IPS DF 6.9 (cell line): ENCODE measurements around the gene SREBF2.

Source experiments
- DNase-seq: peaks from one replicate; pipeline ENCODE4 v3.0.0-alpha.2; 2013; ENCODE audit warnings: low read depth, low spot score
- H3K27ac ChIP-seq: one replicate; pipeline ENCODE4 v1.5.1; 2013; ENCODE audit warnings: low read length, control low read depth
- H3K27me3 ChIP-seq: 2 replicates; pipeline ENCODE4 v1.6.1; 2013; ENCODE audit warnings: mild to moderate bottlenecking, low read length; ENCODE audit not compliant: control insufficient read depth, insufficient read depth
- H3K36me3 ChIP-seq: 2 replicates; pipeline ENCODE4 v1.6.1; 2013; ENCODE audit warnings: low read length; ENCODE audit not compliant: control insufficient read depth, insufficient read depth
- H3K4me1 ChIP-seq: 2 replicates; pipeline ENCODE4 v1.6.1; 2013; ENCODE audit warnings: low read length; ENCODE audit not compliant: control insufficient read depth, insufficient read depth
- H3K4me3 ChIP-seq: 2 replicates; pipeline ENCODE4 v1.5.1; 2013; ENCODE audit warnings: mild to moderate bottlenecking, low read length
- H3K9me3 ChIP-seq: 2 replicates; pipeline ENCODE4 v1.6.1; 2013; ENCODE audit warnings: low read length, inconsistent platforms; ENCODE audit not compliant: control insufficient read depth, insufficient read depth
- WGBS: extraction: QIAGEN DNeasy Blood & Tissue Kit; methylation state at CpG from one replicate; pipeline ENCODE4 v1.1.7; 2013; ENCODE audit warnings: mixed read lengths, missing lambda C conversion rate; ENCODE audit not compliant: insufficient read length, insufficient coverage; 5-methylcytosine and 5-hydroxymethylcytosine counted together

Gene SREBF2

DNA sequence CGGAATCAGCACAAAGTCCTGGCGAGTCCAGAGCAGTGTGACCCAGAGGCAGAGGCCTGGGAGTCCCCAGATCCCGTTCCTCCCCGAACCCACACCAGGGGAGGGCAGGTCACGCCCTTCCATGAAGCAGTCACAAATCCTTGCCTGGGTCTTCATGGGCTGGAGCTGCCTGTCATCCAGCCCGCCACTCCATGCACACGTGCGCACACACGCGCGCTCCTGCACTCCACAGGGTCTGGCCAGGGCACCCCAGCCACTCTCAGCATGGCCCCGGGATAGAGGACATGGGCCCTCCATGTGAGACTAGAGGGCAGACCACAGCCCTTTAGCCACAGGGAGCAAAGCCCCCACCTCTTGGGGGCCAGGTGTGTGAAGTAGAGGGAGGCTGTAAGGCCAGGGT is 99.4 kb downstream of the SREBF2 start:
- Histone ChIP-seq H3K4me3 (no peak overlapping the region), H3K4me1 (peaks cover 7% of the 10 kb centered on the region; the same call in 1 of the 2 replicates), H3K27ac (no peak overlapping the region), H3K36me3 (peaks cover under 1% of the 10 kb centered on the region; the same call in 1 of the 2 replicates), H3K9me3 (no peaks in the 10 kb centered on the region), H3K27me3 (no peaks in the 10 kb centered on the region; the same call in 1 of the 2 replicates)
- WGBS: no CpG with 5 or more reads among the region's 12 CpGs
- DNase-seq: no peak

DNA sequence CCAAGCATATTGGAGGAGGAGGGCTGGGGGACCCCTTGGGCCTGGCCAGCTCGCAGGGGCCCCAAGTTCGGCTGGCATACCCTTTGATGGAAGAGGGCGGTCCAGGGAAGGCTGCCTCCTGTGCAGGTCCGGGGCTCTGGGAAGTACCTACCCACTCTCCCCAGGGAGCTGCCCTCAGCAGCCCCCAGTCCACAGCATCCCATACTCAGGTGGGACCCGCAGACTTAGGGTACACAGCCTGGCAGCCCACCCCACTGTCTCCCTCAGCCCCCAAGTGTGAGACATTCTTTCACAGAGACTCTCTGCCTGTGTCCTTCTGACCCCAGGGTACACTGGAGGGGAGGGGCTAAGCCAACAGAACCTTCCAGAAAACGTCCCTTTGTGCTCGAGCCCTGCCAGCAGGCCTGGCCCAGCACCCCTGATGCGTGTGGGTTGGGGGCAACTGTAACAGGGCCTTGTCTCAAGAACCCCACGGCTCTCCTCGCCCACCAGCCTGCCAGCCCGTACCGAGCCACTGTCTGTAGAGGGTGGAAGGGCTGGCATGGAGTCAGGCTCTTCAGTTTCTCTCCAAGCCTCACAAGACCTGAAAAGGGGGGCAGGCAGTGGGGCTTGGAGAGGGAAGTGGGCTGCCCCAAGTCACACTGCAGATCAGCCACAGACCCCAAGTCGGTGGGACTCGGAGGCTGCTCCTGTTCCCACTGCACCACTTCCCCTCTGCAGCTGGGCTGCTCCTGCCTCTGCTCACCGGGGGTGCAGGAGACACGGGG is 100.7 kb downstream of the SREBF2 start:
- Histone ChIP-seq H3K27me3 (no peaks in the 10 kb centered on the region), H3K27ac (no peak overlapping the region), H3K9me3 (no peaks in the 10 kb centered on the region), H3K4me1 (peaks cover 3% of the 10 kb centered on the region; the same call in 1 of the 2 replicates), H3K4me3 (no peak overlapping the region), H3K36me3 (peaks cover 3% of the 10 kb centered on the region; the same call in 1 of the 2 replicates)
- no peak for DNase-seq
- WGBS: no CpG with 5 or more reads among the region's 16 CpGs

DNA sequence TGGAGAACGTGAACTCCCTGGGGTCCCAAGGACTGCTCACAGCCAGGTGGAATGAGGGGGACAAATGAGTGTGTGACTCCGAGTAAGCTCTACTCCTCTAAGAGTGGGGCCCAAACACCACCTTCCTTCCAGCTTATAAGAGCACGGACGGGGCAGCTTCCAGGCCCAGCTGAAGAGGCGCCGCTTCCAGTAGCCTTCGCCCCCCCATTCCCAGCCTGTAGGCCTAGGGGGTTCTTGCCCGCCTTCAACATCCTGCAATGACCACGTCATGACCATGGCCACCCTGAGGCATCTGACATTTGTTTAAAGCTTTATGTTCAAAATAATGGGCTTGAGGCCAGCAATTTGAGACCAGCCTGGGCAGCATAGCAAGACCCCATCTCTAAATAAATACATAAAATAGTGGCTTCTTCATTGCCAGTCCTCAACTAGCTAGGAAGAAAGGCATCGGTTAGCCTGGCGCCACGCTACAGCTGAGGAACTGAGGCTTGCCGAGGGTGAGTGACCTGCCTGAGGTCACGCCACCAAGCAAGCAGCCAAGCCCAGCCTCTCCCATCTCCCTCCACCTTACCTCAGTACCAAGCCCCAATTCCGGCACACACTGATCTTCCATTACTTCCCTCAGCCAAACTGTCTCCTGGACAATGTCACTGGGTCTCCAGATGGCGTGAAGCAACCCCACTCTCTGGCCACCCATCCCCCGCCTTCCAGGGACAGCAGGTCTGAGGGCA is 101.5 kb downstream of the SREBF2 start:
- WGBS: no CpG with 5 or more reads among the region's 17 CpGs
- no peak for DNase-seq
- Histone ChIP-seq H3K4me3 (no peak overlapping the region), H3K9me3 (no peaks in the 10 kb centered on the region), H3K36me3 (peaks cover 11% of the 10 kb centered on the region), H3K27ac (no peak overlapping the region), H3K27me3 (no peaks in the 10 kb centered on the region), H3K4me1 (no peaks in the 10 kb centered on the region)

DNA sequence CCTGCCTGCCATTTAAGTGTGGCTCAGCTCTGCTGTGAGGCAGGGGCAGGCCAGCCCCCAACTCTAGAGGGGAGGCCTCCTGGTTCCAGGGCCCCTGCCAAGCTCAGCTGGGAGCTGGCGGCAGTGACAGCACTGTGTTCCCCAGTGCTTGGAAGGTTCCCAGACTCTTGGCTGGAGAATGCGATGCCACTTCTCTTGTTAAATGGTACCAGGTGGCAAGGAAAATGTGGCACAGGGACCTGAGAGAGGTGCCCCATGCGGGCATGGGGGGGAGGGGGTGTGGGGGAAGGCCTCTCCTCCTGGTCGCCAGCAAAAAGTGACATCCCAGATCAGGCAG is 102.1 kb downstream of the SREBF2 start:
- no CpG with 5 or more reads among the region's 4 CpGs for WGBS
- H3K27ac ChIP-seq: no peak overlapping the region
- no peaks in the 10 kb centered on the region for H3K9me3 ChIP-seq
- no peak overlapping the region for H3K4me3 ChIP-seq
- no peaks in the 10 kb centered on the region for H3K27me3 ChIP-seq
- H3K36me3 ChIP-seq: peaks cover 12% of the 10 kb centered on the region
- no peaks in the 10 kb centered on the region for H3K4me1 ChIP-seq
- DNase-seq: no peak

DNA sequence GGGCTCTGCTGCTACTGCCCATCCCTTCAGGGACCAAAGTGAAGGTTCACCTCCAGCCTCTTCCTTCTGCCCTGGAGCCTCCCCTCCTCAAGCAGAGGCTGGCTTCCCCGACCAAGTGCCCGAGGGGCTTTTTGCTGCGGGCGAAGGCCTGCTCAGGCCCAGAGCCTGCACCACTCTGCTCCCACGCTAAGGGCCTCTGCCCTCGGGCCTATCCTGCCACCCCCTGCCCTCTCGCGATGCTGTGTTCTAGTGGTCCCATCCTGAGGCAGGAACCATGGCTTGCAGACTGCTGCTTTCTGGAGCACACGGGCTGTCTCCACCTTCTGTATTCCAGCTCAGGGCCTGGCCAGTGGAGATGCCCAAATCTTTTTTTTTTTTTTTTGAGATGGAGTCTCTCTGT is 102.6 kb downstream of the SREBF2 start:
- no CpG with 5 or more reads among the region's 9 CpGs for WGBS
- no peaks in the 10 kb centered on the region for H3K4me1 ChIP-seq
- no peak for DNase-seq
- peaks cover 12% of the 10 kb centered on the region for H3K36me3 ChIP-seq
- no peaks in the 10 kb centered on the region for H3K27me3 ChIP-seq
- no peak overlapping the region for H3K4me3 ChIP-seq
- no peak overlapping the region for H3K27ac ChIP-seq
- H3K9me3 ChIP-seq: no peaks in the 10 kb centered on the region

DNA sequence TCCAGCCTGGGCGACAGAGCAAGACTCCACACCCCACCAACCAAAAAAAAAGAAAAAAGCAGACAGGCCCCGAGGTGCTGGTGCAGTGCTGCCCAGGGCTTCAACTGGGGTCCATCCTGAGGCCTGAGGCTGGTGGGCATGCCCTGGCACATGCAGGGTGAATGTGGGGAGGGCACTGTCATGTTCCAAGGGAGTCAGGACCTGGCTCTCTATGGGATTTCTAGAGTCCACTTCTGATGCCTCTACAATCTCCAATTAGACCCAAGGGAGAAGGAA is 103.9 kb downstream of the SREBF2 start:
- H3K36me3 ChIP-seq: peaks cover 19% of the 10 kb centered on the region
- no peak overlapping the region for H3K4me3 ChIP-seq
- H3K27ac ChIP-seq: no peak overlapping the region
- H3K27me3 ChIP-seq: no peaks in the 10 kb centered on the region
- WGBS: no CpG with 5 or more reads among the region's 2 CpGs
- H3K9me3 ChIP-seq: no peaks in the 10 kb centered on the region
- no peaks in the 10 kb centered on the region for H3K4me1 ChIP-seq
- no peak for DNase-seq

DNA sequence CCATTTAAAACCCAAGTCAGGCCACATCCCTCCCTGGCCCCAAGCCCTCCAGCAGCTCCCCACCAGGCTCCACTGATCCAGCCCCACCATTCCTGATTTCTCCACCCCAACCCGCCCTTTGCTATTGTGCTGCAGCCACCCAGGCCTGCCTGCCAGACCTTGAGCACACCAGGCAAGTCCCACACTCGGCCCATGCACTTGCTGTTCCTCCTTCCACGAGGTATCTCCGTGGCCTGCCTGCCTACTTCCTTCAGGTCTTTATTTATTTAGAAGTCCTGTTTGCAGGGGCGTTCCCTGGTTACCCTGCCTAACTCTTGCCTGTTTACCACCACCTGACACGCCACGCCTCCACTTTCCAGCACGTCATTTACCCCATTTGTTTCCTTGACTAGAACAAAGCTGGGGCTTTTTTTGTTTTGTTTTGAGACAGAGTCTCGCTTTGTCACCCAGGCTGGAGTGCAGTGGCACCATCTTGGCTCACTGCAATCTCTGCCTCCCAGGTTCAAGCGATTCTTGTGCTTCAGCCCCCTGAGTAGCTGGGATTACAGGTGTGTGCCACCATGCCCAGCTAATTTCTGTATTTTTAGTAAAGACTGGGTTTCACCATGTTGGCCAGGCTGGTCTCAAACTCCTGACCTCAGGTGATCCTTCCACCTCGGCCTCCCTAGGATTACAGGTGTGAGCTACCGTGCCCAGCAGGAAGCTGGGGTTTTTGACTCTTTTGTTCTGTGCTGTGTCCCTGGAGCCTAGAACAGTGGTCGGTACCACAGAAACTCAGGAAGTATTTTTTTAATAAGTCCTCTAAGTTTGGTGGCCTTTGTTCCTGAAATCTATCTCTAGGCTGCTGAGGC is 107.3 kb downstream of the SREBF2 start:
- no peaks in the 10 kb centered on the region for H3K27me3 ChIP-seq
- no peaks in the 10 kb centered on the region for H3K4me1 ChIP-seq
- no peak overlapping the region for H3K4me3 ChIP-seq
- H3K27ac ChIP-seq: no peak overlapping the region
- WGBS: no CpG with 5 or more reads among the region's 13 CpGs
- no peaks in the 10 kb centered on the region for H3K9me3 ChIP-seq
- H3K36me3 ChIP-seq: peaks cover 32% of the 10 kb centered on the region
- no peak for DNase-seq

DNA sequence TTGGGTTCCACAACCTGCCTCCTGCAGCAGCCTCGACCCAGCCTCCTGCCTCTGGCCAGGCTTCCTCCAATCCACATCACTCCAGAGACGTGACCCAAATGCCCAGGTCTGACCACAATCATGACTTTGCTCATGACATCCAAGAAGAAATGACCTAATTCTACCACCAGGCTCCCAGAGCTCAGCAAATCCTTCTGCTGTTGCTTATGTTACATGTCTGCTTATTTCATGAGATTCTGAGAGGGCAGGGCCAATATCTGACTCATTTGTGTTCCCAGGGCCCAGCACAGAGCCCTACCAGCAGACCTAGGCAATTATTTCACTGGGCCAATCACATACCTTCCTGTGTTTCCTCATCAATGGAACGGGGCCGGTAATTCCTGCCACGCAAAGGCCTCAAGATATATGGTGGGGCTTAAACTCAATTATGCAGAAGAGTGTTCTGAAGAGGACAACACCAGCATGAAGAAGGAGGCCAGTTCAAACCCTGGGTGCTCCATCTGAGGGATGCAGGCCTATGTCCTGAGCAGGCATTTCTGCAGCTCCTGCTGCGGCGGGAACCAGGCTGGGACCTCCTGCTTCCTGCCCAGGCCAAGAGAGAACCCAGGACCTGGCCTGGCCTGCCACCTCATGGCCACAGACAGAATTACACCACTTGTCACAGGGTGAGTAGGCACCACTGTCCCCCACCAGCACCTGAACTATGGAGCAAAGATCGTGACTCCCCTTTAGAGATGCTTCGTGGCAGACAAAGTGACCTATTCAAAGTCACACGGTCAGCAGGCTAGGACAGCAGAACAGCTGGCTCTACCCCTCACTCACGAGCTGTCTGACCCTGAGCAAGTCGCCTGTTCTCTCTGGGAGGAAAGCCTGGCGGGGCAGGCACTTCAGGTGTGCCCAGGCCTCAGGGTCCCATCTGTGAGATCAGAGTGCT is 108.2 kb downstream of the SREBF2 start:
- H3K4me3 ChIP-seq: no peak overlapping the region
- no peaks in the 10 kb centered on the region for H3K9me3 ChIP-seq
- H3K4me1 ChIP-seq: peaks cover 3% of the 10 kb centered on the region; the same call in 1 of the 2 replicates
- no peak for DNase-seq
- WGBS: no CpG with 5 or more reads among the region's 13 CpGs
- H3K27ac ChIP-seq: no peak overlapping the region
- H3K27me3 ChIP-seq: no peaks in the 10 kb centered on the region
- H3K36me3 ChIP-seq: peaks cover 32% of the 10 kb centered on the region

DNA sequence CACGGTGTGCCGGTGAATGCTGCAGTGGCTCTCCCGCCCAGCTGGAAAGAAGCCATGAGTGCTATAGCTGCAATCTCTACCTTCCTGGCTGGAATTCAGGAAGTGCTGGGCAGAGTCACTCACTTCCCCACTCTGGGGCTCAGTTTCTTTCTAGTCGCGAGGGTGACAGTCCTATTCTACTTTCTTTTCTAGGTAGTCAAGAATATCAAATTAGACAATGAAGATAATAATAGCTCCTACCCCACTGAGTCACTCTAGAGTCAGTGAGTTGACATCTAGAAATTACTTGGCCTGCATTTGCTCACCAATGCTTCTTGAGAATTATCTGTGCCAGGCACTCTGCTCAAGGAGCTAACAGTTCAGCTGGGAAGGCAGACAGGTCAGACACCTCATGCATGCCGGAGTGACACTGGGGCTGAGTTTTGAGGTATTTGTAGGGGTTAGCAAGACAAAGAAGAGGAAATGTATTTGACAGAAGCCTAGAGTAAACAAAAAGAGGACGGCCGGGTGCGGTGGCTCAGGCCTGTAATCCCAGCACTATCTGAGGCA is 110.8 kb downstream of the SREBF2 start:
- Histone ChIP-seq H3K4me1 (peaks cover 6% of the 10 kb centered on the region), H3K9me3 (no peaks in the 10 kb centered on the region), H3K36me3 (peaks cover 28% of the 10 kb centered on the region), H3K27ac (no peak overlapping the region), H3K4me3 (no peak overlapping the region), H3K27me3 (no peaks in the 10 kb centered on the region)
- WGBS: no CpG with 5 or more reads among the region's 9 CpGs
- no peak for DNase-seq
